Measurements from ENCODE around the gene DPCD.

DPCD gene

DNA sequence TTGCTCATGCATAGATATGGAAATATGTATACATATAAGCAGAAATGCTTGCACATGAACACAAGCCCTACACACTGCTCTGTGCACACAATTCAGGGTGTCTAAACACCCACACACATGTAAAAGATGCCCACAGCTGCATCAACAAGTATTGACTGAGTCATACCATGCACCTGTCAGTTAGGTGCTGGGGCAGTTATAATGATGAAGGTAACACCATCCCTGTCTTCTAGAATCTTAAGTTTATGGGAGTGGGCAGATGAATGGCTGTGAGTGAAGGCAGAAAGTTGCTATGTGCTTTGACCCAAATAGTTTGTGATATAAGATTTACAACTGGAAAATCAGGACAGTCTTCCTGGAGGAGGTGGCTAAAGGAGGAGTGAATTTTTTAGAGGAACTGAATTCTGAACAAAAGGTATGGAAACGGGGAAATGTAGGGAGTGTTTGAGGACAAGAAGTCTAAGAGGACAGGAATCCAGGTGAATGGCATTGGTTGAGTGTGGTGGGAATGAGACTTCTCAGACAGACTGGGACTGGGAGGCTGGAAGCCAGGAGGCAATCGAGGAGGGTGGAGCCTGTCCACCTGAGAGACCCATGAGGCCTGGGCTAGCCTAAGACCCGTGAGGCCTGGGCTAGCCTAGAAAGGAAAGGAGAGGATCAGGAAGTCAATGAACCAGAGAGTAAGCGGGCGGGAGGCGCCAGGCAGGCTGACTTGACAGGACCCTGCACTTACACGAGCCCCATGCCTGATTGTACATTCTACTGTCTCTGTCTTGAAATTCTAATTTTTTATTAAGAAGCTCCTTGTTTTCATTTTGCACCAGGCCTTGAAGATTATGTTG, 20.7 kb upstream of the DPCD start:
- no peak for DNase-seq

- no peak for DNase-seq
Measured at GRCh38 chr10:101568054-101568745, 19.9 kb upstream of the DPCD start.

DNA sequence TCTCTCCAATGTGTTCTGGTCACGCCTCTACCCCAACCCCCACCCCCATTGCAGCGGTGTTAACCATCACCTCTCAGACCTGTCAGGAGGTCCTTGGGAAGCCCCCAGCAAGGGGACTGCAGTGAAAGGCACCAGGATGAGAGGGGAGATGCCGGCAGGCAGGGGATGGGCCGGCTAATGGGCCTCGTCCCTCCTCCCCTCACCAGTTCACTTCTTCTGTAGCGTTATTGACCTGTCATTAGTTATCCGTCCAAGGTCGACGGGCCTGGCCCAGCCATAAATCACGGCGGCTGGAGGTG, 18.8 kb upstream of the DPCD start:
- DNase-seq: no peak

GRCh38 chr10:101569622-101570427, 18.3 kb upstream of the DPCD start:
- DNase-seq: peak; percentile 79

DNA sequence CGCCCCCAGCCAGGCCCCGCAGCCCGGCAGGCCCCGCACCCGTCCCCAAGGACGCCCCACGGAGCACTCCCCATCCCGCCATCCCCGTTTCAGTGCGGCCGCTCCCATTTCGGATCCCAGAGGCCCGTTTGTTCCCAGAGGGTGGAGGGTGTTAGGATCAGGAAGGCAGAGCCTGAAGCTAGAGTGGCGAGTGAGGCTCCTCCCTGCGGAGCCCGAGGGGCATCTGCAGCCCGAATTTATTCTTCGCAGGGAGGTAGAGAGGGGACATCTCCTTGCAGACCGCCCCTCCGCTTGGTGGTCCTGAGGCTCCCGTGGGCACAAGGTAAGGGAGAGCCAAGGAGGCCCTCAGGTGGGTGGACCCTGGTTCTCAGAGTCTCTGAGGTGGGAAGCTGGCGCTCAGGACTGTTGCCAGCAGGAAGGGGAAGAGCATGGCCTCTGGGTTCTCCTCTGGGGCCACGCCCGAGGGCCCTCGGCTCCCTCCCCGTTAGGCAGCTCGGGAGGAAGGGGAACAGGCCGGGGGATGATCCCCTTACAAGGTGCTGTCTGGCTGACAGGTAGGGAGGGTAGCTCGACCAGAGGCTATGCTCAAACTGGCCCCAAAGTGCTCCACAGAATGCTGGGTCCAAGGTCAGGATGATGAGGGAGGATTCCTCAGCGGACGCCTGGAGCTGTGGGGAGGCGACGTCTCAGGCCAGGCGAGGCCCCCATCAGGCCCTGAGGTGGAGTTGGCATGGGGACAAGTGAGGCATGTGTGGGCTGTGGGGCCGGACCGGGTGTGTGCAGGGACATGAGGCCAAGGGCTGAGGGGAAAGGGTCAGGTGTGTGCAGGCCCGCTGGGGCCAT, 17.5 kb upstream of the DPCD start:
- DNase-seq: no peak

GRCh38 chr10:101571271-101571925, 16.7 kb upstream of the DPCD start:
- DNase-seq: no peak

- DNase-seq: no peak
Measured at GRCh38 chr10:101572126-101572525, 16.0 kb upstream of the DPCD start.

GRCh38 chr10:101572785-101573184, 15.3 kb upstream of the DPCD start:
- DNase-seq: no peak

DNA sequence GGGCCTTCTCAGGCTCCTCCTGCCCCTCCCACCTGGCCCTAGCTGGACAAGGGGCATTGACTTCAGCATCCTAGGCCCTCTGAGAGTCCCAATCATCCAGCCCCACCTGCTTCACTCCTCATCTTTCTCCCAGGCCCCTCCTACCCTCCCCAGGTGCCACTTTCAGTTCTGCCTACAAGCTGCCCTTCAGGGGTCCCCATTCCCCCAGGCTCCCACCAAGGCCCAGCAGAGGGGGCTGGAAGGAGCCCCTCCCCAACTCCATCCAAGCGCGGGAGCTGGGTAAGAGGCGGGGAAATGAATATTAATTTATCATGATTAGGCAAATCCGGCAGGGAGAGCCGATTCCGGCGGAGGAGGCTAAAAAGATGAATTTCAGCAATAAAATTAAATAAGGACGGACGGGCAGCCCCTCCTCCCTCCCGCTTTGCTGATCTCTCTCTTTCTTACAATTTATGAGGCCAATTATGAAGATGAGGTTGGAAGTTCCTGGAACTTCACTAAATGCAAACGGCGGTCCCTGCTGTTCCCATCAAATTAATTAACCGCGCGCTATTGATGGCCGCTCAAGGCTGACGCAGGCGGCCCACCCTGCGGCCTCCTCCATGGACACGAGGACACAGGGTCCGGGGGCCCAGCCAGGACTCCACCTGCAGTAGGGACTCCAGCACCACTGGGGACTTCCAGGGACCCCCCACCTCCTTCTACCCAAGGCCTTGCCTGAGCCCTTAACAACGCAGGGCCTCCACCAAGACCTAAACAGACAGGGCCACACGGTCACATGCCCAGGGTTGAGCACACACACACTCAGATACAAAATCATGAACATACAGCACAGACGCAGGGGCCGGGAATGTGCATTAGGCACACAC, 14.0 kb upstream of the DPCD start:
- no peak for DNase-seq

GRCh38 chr10:101575091-101575490, 13.0 kb upstream of the DPCD start:
- DNase-seq: no peak

- no peak for DNase-seq
Measured at GRCh38 chr10:101575580-101576210, 12.4 kb upstream of the DPCD start.

DNA sequence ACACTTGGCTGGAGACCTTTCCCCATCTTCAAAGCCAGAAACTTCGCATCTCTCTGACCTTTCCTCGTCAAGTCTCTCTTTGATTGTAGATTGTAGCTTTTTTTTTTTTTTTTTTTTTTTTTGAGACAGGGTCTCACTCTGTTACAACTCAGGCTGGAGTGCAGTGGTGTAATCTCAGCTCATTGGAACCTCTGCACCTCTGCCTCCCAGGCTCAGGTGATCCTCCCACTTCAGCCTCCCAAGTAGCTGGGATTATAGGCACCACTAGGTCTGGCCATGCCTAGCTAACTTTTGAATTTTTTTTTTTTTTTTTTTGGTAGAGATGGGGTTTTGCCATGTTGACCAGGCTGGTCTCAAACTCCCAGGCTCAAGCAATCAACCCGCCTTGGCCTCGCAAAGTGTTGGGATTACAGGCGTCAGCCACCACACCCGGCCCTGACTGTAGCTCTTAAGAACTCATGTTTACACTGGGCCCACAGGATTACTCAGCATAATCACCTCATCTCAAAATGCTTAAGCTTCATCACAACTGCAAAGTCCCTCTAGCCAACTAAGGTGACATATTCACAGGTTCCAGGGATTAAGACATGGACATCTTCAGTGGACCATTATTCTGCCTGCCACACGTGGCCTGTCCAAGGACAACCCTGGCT, 11.8 kb upstream of the DPCD start:
- no peak for DNase-seq

DNA sequence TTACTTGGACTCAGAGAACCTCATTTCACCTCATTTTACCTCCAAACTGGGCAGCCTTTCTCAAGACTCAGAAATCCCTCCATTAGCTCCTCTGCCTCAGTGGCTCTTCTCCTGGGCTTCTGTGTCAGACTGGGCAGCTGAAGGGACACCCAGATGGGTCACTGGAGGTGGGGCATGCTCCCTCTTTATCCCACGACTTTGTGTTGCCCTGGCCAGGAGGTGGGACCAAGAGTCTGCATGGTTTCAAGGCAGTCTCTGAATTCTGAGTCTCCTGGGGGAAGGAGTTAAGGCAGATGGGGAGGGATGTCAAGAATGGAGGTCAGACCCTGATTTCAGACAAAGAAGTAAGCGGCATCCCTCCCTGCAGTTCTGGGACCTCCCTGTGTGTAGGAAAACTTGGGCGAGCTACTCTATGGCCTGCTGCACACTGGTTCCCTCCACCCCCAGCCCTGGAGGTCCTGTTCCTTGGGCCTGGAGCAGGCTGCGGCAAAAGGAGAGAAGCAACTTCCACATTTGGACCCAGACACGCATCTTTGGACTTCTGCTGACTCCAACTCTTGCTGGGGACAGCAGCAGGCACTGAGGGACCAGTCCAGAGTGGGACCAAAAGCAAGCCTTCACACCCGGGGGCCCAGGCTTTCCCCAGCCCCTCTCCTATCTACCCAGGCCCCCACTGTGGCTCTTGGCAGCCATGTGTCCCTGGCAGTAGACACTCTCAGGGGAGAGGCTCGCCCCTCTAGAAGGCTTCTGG, 10.8 kb upstream of the DPCD start:
- DNase-seq: no peak

- DNase-seq: no peak
Measured at GRCh38 chr10:101578192-101578591, 9.9 kb upstream of the DPCD start.

GRCh38 chr10:101578803-101579515, 9.2 kb upstream of the DPCD start:
- no peak for DNase-seq

DNA sequence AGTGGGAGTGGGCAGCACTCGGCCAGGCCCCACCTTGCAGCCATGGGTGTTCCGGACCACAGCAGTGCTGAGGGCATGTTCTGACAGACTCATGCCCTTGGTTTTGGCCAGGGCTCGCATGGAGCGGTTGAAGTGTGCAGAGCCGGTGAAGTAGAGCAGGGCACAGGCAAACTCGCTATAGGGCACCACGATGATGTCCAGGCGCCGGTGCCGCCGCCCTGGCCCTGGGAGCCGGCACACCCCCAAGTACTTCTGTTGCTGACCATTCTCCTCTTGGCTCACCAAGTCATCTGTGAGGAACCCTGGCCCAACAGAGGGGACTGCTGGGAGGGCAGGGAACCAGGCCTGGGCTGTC, 8.6 kb upstream of the DPCD start:
- DNase-seq: no peak

- no peak for DNase-seq
Measured at GRCh38 chr10:101580486-101581399, 7.4 kb upstream of the DPCD start.

DNA sequence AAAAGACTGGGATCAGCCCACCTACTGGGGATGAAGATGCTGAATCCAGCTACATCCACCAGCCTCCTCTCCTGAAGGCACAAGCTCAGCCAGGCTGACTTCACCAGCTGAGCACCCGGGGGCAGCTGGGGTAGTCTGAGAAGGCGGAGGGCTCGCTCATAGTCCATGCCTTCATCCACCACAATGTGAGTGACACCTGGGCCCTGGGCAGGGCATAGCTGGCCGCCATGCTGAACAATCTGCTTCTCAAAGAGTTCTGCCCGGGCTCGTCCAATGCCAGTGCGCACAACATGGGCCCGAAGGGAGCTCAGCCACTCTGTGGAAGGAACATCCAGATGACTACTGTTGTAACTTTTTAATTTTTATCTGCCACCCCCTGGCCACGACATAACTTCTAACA, 2.3 kb upstream of the DPCD start:
- no peak for DNase-seq
